ENCODE data around the gene METAP1. TPM values are rescaled to one million over a fixed set of nuclear protein-coding genes. Genes with fewer than 3 reads are reported as not detected.

METAP1 gene
- total and polyA plus RNA-seq, 2 donors (not counting 1 experiment from before 2014, with no cell fraction given), result 38.5 to 76.4 TPM

DNA sequence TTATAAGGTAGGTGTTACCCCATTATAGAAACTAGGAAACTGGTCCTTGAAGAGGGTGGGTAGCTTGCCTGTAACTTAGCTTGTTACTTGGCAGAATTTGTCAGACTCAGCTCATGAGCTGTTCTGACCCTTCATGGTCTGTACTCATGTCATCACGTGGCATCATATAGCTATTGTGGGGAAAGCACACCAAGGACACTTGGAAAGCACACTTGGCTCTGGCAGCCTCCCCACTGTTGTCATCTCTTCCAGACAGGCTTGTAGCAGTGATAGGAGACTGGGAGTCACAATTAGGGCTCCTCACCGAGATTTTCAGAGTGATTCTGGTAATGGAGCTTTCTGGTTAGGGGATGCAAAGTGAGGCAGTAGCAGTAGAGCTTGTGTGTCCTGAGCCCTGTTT lies 62.7 kb downstream of the METAP1 start:
- H3K4me3 ChIP-seq (replicated peaks in 1 of 4; ENCODE audit: control extremely low read depth in 1 of 4, insufficient read depth in 1 of 4, low read depth in 3 of 4, low read length in 4 of 4), result no peak overlapping the region
- H3K9ac ChIP-seq (ENCODE audit: insufficient read depth, low read length), result no peak overlapping the region
- no peak overlapping the region for H3K4me2 ChIP-seq (ENCODE audit: extremely low read depth, insufficient read depth, low read length)
- H3K79me2 ChIP-seq (ENCODE audit: control insufficient read depth, insufficient read depth, low read length), result no peaks in the 10 kb centered on the region
- DNase-seq (ENCODE audit: low read depth in 2 of 2), result no peak
- no peak overlapping the region for H3K27ac ChIP-seq (ENCODE audit: insufficient read depth, low read length)
- no peak for TF ChIP-seq EZH2 (IDR thresholded peaks at IDR 0.05; ENCODE audit: low read length, missing control alignments)
- TF ChIP-seq, protein P1, sequence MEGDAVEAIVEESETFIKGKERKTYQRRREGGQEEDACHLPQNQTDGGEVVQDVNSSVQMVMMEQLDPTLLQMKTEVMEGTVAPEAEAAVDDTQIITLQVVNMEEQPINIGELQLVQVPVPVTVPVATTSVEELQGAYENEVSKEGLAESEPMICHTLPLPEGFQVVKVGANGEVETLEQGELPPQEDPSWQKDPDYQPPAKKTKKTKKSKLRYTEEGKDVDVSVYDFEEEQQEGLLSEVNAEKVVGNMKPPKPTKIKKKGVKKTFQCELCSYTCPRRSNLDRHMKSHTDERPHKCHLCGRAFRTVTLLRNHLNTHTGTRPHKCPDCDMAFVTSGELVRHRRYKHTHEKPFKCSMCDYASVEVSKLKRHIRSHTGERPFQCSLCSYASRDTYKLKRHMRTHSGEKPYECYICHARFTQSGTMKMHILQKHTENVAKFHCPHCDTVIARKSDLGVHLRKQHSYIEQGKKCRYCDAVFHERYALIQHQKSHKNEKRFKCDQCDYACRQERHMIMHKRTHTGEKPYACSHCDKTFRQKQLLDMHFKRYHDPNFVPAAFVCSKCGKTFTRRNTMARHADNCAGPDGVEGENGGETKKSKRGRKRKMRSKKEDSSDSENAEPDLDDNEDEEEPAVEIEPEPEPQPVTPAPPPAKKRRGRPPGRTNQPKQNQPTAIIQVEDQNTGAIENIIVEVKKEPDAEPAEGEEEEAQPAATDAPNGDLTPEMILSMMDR (conservative IDR thresholded peaks at IDR 0.05 in 1 of 2, IDR thresholded peaks at IDR 0.05 in 1 of 2; ENCODE audit: low read depth in 1 of 2, low read length in 2 of 2), result no peak
- H3K4me1 ChIP-seq (ENCODE audit: control insufficient read depth, extremely low read depth, insufficient read depth, low read length), result peaks cover 9% of the 10 kb centered on the region
- peaks cover 4% of the 10 kb centered on the region for H3K36me3 ChIP-seq (ENCODE audit: control insufficient read depth, insufficient read depth, low read length)
- H3K27me3 ChIP-seq (ENCODE audit: control insufficient read depth, insufficient read depth, low read length), result no peaks in the 10 kb centered on the region
- H4K20me1 ChIP-seq (ENCODE audit: control insufficient read depth, extremely low read depth, insufficient read depth, low read length), result no peaks in the 10 kb centered on the region
- H2AFZ ChIP-seq (ENCODE audit: low read length), result no peak overlapping the region
- H3K9me3 ChIP-seq (ENCODE audit: control insufficient read depth, insufficient read depth, low read depth, low read length), result no peaks in the 10 kb centered on the region

- no peak overlapping the region for H3K9ac ChIP-seq (ENCODE audit: insufficient read depth, low read length)
- H3K9me3 ChIP-seq (ENCODE audit: control insufficient read depth, insufficient read depth, low read depth, low read length), result no peaks in the 10 kb centered on the region
- H2AFZ ChIP-seq (ENCODE audit: low read length), result no peak overlapping the region
- no peaks in the 10 kb centered on the region for H3K79me2 ChIP-seq (ENCODE audit: control insufficient read depth, insufficient read depth, low read length)
- H3K4me2 ChIP-seq (ENCODE audit: extremely low read depth, insufficient read depth, low read length), result no peak overlapping the region
- peak overlapping the region; percentile 18 for H3K27ac ChIP-seq (ENCODE audit: insufficient read depth, low read length)
- H3K4me1 ChIP-seq (ENCODE audit: control insufficient read depth, extremely low read depth, insufficient read depth, low read length), result peaks cover 9% of the 10 kb centered on the region
- H3K27me3 ChIP-seq (ENCODE audit: control insufficient read depth, insufficient read depth, low read length), result no peaks in the 10 kb centered on the region
- H4K20me1 ChIP-seq (ENCODE audit: control insufficient read depth, extremely low read depth, insufficient read depth, low read length), result no peaks in the 10 kb centered on the region
- H3K4me3 ChIP-seq (replicated peaks in 1 of 4; ENCODE audit: control extremely low read depth in 1 of 4, insufficient read depth in 1 of 4, low read depth in 3 of 4, low read length in 4 of 4), result no peak overlapping the region
- peaks cover 4% of the 10 kb centered on the region for H3K36me3 ChIP-seq (ENCODE audit: control insufficient read depth, insufficient read depth, low read length)
- no peak for DNase-seq (ENCODE audit: low read depth in 2 of 2)
- no peak for TF ChIP-seq EZH2 (IDR thresholded peaks at IDR 0.05; ENCODE audit: low read length, missing control alignments)
- TF ChIP-seq, protein P1 (conservative IDR thresholded peaks at IDR 0.05 in 1 of 2, IDR thresholded peaks at IDR 0.05 in 1 of 2; ENCODE audit: low read depth in 1 of 2, low read length in 2 of 2), result no peak
Observed at GRCh38 chr4:99059550-99059949, 64.0 kb downstream of the METAP1 start.

- DNase-seq (ENCODE audit: low read depth in 2 of 2), result no peak
Observed at GRCh38 chr4:99061048-99061700, 65.7 kb downstream of the METAP1 start.

More at GRCh38 chr4:99061048-99061700, 65.7 kb downstream of the METAP1 start:
- Histone ChIP-seq H2AFZ (ENCODE audit: low read length) (no peak overlapping the region), H3K79me2 (ENCODE audit: control insufficient read depth, insufficient read depth, low read length) (no peaks in the 10 kb centered on the region), H3K9me3 (ENCODE audit: control insufficient read depth, insufficient read depth, low read depth, low read length) (no peaks in the 10 kb centered on the region), H3K4me3 (replicated peaks in 1 of 4; ENCODE audit: control extremely low read depth in 1 of 4, insufficient read depth in 1 of 4, low read depth in 3 of 4, low read length in 4 of 4) (no peak overlapping the region), H3K4me2 (ENCODE audit: extremely low read depth, insufficient read depth, low read length) (no peak overlapping the region), H3K4me1 (ENCODE audit: control insufficient read depth, extremely low read depth, insufficient read depth, low read length) (peaks cover 4% of the 10 kb centered on the region), H3K27me3 (ENCODE audit: control insufficient read depth, insufficient read depth, low read length) (no peaks in the 10 kb centered on the region), H4K20me1 (ENCODE audit: control insufficient read depth, extremely low read depth, insufficient read depth, low read length) (no peaks in the 10 kb centered on the region), H3K27ac (ENCODE audit: insufficient read depth, low read length) (peak overlapping the region; percentile 58), H3K36me3 (ENCODE audit: control insufficient read depth, insufficient read depth, low read length) (peaks cover 4% of the 10 kb centered on the region), H3K9ac (ENCODE audit: insufficient read depth, low read length) (no peak overlapping the region)
- TF ChIP-seq EZH2 (IDR thresholded peaks at IDR 0.05; ENCODE audit: low read length, missing control alignments), result no peak
- TF ChIP-seq, protein P1 (conservative IDR thresholded peaks at IDR 0.05 in 1 of 2, IDR thresholded peaks at IDR 0.05 in 1 of 2; ENCODE audit: low read depth in 1 of 2, low read length in 2 of 2), result no peak
